IMR-90 (cell line): ENCODE results near the gene GDF10. TPM values are rescaled to one million over a fixed set of nuclear protein-coding genes. Genes with fewer than 3 reads are reported as not detected.

Experiments
- ATAC-seq: fragments of 200-7000 bp; cut with Tn5 transposase; 2 replicates; pipeline ENCODE4 v1.9.1; 2020; ENCODE audit warnings: low read depth, mild to moderate bottlenecking, moderate library complexity
- BruUV-seq: library from RNA; stranded (reverse); fragments of 400-500 nt; replicated peaks from 2 replicates; lab custom pipeline; 2021; lab: Mats Ljungman, UMichigan
- CTCF ChIA-PET: fragments of 300-600 bp; formaldehyde crosslinking; extraction: SDS; loops from one replicate; lab custom pipeline; 2021; ENCODE audit warnings: antibody characterized with exemption; lab: Yijun Ruan, JAX
- POLR2A ChIA-PET: fragments of 300-600 bp; sonication (Branson Sonifier 250); formaldehyde crosslinking; loops from one replicate; lab custom pipeline; 2022; ENCODE audit warnings: antibody characterized with exemption; ENCODE audit not compliant: unreplicated experiment; lab: Charles Lee
- DNase-seq: peaks from one replicate; pipeline ENCODE4 v3.0.0; 2013
- H2AFZ ChIP-seq: replicated peaks from 2 replicates; pipeline ENCODE3; 2013; ENCODE audit warnings: low read length, mild to moderate bottlenecking; ENCODE audit not compliant: poor library complexity
- H2AK5ac ChIP-seq: 2 replicates; pipeline ENCODE4 v1.6.1; 2013; ENCODE audit warnings: low read depth, low read length, inconsistent platforms
- H2AK9ac ChIP-seq: replicated peaks from 2 replicates; pipeline ENCODE3; 2013; ENCODE audit warnings: mild to moderate bottlenecking, low read depth, low read length, moderate library complexity; ENCODE audit not compliant: poor library complexity
- H2BK120ac ChIP-seq: 2 replicates; pipeline ENCODE4 v1.6.1; 2013; ENCODE audit warnings: low read depth, low read length, inconsistent platforms
- H2BK15ac ChIP-seq: 3 replicates; pipeline ENCODE4 v1.6.1; 2013; ENCODE audit warnings: low read depth, low read length, inconsistent platforms
- H2BK20ac ChIP-seq: 2 replicates; pipeline ENCODE4 v1.6.1; 2013; ENCODE audit warnings: low read depth, mild to moderate bottlenecking, inconsistent platforms, low read length, moderate library complexity
- H2BK5ac ChIP-seq: 2 replicates; pipeline ENCODE4 v1.6.1; 2013; ENCODE audit warnings: mild to moderate bottlenecking, low read depth, low read length, inconsistent platforms; ENCODE audit not compliant: poor library complexity, severe bottlenecking
- H3K14ac ChIP-seq: replicated peaks from 2 replicates; pipeline ENCODE4 v1.6.1; 2013; ENCODE audit warnings: low read depth, low read length, inconsistent platforms
- H3K18ac ChIP-seq: 2 replicates; pipeline ENCODE4 v1.6.1; 2013; ENCODE audit warnings: low read depth, low read length, control low read depth
- H3K23ac ChIP-seq: 2 replicates; pipeline ENCODE4 v1.6.1; 2013; ENCODE audit warnings: low read depth, low read length, inconsistent platforms
- H3K27ac ChIP-seq: 2 replicates; pipeline ENCODE4 v1.5.1; 2013; ENCODE audit warnings: mild to moderate bottlenecking, control low read depth, low read length; ENCODE audit not compliant: insufficient read depth
- H3K27me3 ChIP-seq: 2 replicates; pipeline ENCODE4 v1.6.1; 2013; ENCODE audit warnings: low read length; ENCODE audit not compliant: control insufficient read depth, insufficient read depth
- H3K36me3 ChIP-seq: 2 replicates; pipeline ENCODE4 v1.6.1; 2013; ENCODE audit warnings: low read length, mixed read lengths; ENCODE audit not compliant: control insufficient read depth, insufficient read depth
- H3K4ac ChIP-seq: 2 replicates; pipeline ENCODE4 v1.6.1; 2013; ENCODE audit warnings: low read depth, low read length, inconsistent platforms
- H3K4me1 ChIP-seq: 2 replicates; pipeline ENCODE4 v1.6.1; 2013; ENCODE audit warnings: low read length, mixed read lengths; ENCODE audit not compliant: control insufficient read depth, insufficient read depth
- H3K4me2 ChIP-seq: 2 replicates; pipeline ENCODE4 v1.6.1; 2013; ENCODE audit warnings: low read depth, mild to moderate bottlenecking, control low read depth, low read length, moderate library complexity
- H3K4me3 ChIP-seq: 2 replicates; pipeline ENCODE4 v1.5.1; 2013; ENCODE audit warnings: low read depth, mild to moderate bottlenecking, control low read depth, low read length, moderate library complexity; ENCODE audit not compliant: insufficient read depth
- H3K56ac ChIP-seq: 2 replicates; pipeline ENCODE4 v1.6.1; 2013; ENCODE audit warnings: low read length, inconsistent platforms; ENCODE audit not compliant: insufficient read depth; ENCODE audit errors: extremely low read depth
- H3K79me1 ChIP-seq, 2 experiments: 2 replicates each; pipeline ENCODE4 v1.6.1; 2013; ENCODE audit warnings: low read length in 2 of 2, inconsistent platforms in 1 of 2, low read depth in 1 of 2
- H3K9ac ChIP-seq: 2 replicates; pipeline ENCODE4 v1.6.1; 2013; ENCODE audit warnings: low read depth, low read length, control low read depth
- H3K9me1 ChIP-seq: 2 replicates; pipeline ENCODE4 v1.6.1; 2013; ENCODE audit warnings: low read length, inconsistent platforms; ENCODE audit not compliant: insufficient read depth
- H3K9me3 ChIP-seq: 2 replicates; pipeline ENCODE4 v1.6.1; 2013; ENCODE audit warnings: low read length; ENCODE audit not compliant: control insufficient read depth, insufficient read depth
- H4K20me1 ChIP-seq: 2 replicates; pipeline ENCODE4 v1.6.1; 2013; ENCODE audit warnings: low read length, inconsistent platforms; ENCODE audit not compliant: insufficient read depth
- H4K5ac ChIP-seq: 2 replicates; pipeline ENCODE4 v1.6.1; 2013; ENCODE audit warnings: mild to moderate bottlenecking, low read depth, low read length, control low read depth
- H4K8ac ChIP-seq, 2 experiments: 2 replicates each; pipeline ENCODE4 v1.6.1; 2013; ENCODE audit warnings: low read depth in 2 of 2, low read length in 2 of 2, control low read depth in 1 of 2, inconsistent platforms in 1 of 2
- H4K91ac ChIP-seq: 2 replicates; pipeline ENCODE4 v1.6.1; 2013; ENCODE audit warnings: low read depth, low read length, inconsistent platforms; ENCODE audit not compliant: insufficient read depth
- CEBPB ChIP-seq: IDR thresholded peaks from 2 replicates; pipeline ENCODE4 v1.6.1; 2012; ENCODE audit warnings: low read depth, low read length, improper control_type of control experiment
- CHD1 ChIP-seq: IDR thresholded peaks from 2 replicates; pipeline ENCODE4 v1.6.1; 2012; ENCODE audit warnings: low read depth, low read length, improper control_type of control experiment
- CTCF ChIP-seq: conservative IDR thresholded peaks from 2 replicates; pipeline ENCODE4 v1.5.1; 2012; ENCODE audit warnings: mild to moderate bottlenecking, low read depth, low read length, improper control_type of control experiment
- MAFK ChIP-seq: IDR thresholded peaks from 2 replicates; pipeline ENCODE4 v1.6.1; 2012; ENCODE audit warnings: low read depth, low read length, improper control_type of control experiment
- NFE2L2 ChIP-seq: fragments of 150-350 bp; IDR thresholded peaks from 2 replicates; pipeline ENCODE4 v1.6.1; 2016; ENCODE audit warnings: low read depth, mild to moderate bottlenecking, low read length
- POLR2A ChIP-seq: IDR thresholded peaks from 2 replicates; pipeline ENCODE4 v1.6.1; 2012; ENCODE audit warnings: mild to moderate bottlenecking, low read depth, low read length
- RAD21 ChIP-seq: IDR thresholded peaks from 2 replicates; pipeline ENCODE4 v1.6.1; 2012; ENCODE audit warnings: low read length, improper control_type of control experiment
- SMC3 ChIP-seq: fragments of 150-350 bp; IDR thresholded peaks from 2 replicates; pipeline ENCODE4 v1.6.1; 2016; ENCODE audit warnings: low read depth, mild to moderate bottlenecking, antibody characterized with exemption, low read length, moderate library complexity
- USF2 ChIP-seq: fragments of 150-350 bp; IDR thresholded peaks from 2 replicates; pipeline ENCODE4 v1.6.1; 2017; ENCODE audit warnings: mild to moderate bottlenecking, antibody characterized with exemption, low read length, low read depth
- WGBS, 2 experiments: methylation state at CpG; one replicate each; pipeline versions ENCODE4 v1.1.5 to v1.1.7; 2013; ENCODE audit warnings: missing lambda C conversion rate in 2 of 2; ENCODE audit not compliant: insufficient read length in 1 of 2; ENCODE audit errors: extremely low coverage in 2 of 2; 5-methylcytosine and 5-hydroxymethylcytosine counted together
- dilution Hi-C: fragments of 300-500 bp; cut with HindIII; formaldehyde crosslinking; loops from one replicate; pipeline ENCODE4 v1.14.3; 2018; ENCODE audit warnings: low sequenced_read_pairs; ENCODE audit not compliant: unreplicated experiment
- in situ Hi-C: fragments of 300-500 bp; cut with MboI; formaldehyde crosslinking; loops from 3 replicates; pipeline ENCODE4 v1.14.3; 2019; ENCODE audit warnings: low sequenced_read_pairs, inconsistent platforms, mixed read lengths
- intact Hi-C: fragments of 100-400 bp; cut with micrococcal nuclease; formaldehyde crosslinking; loops from 2 replicates; pipeline ENCODE4 v1.10.0; 2022
- polyA plus RNA-seq, 3 experiments: library from polyadenylated mRNA; depleted of rRNA; stranded (reverse); fragments of >200 nt; gene quantifications; 2 replicates each; pipeline ENCODE4 v1.2.3, GENCODE V29; 2012; ENCODE audit warnings: low replicate concordance in 1 of 3
- total RNA-seq: library from RNA; depleted of rRNA; stranded (reverse); fragments of >200 nt; gene quantifications from 2 replicates; pipeline ENCODE4 v1.2.3, GENCODE V29; 2012

The GDF10 gene
- total and polyA plus RNA-seq, 2 of the 4 experiments (the other 2 are of a cell fraction), result 0.34 TPM; not detected in 1

GRCh38 chr10:47354165-47354564 lies 54.2 kb downstream of the GDF10 start:
- ATAC-seq, result peak; percentile 77
- Histone ChIP-seq H4K20me1 (no peaks in the 10 kb centered on the region), H2BK120ac (no peak overlapping the region), H2BK20ac (no peak overlapping the region), H2AK9ac (no peak overlapping the region), H2AFZ (no peak overlapping the region), H3K18ac (no peak overlapping the region), H2BK5ac (no peak overlapping the region), H3K9me3 (no peaks in the 10 kb centered on the region), H2BK15ac (no peak overlapping the region), H3K27ac (no peak overlapping the region), H3K79me1 (no peaks in the 10 kb centered on the region), H3K23ac (no peak overlapping the region), H3K36me3 (no peaks in the 10 kb centered on the region), H3K56ac (no peak overlapping the region), H2AK5ac (no peak overlapping the region), H4K5ac (no peak overlapping the region), H3K9ac (no peak overlapping the region), H3K4ac (no peak overlapping the region), H3K4me2 (no peak overlapping the region), H3K4me1 (no peaks in the 10 kb centered on the region), H4K91ac (no peak overlapping the region), H3K4me3 (no peak overlapping the region), H3K9me1 (no peaks in the 10 kb centered on the region), H3K14ac (no peak overlapping the region), H4K8ac (no peak overlapping the region), H3K27me3 (peaks cover 32% of the 10 kb centered on the region)
- 67% methylated on average over 2 of the region's 4 CpGs; no CpG with 5 or more reads in 1 of the 2 experiments for WGBS, 2 experiments
- POLR2A ChIA-PET, result no interaction called here
- DNase-seq, result peak; percentile 5
- TF ChIP-seq POLR2A (no peak), CEBPB (no peak), CTCF (peak; percentile 30; the same call in 1 of the 2 replicates), NFE2L2 (no peak), MAFK (no peak), USF2 (no peak), SMC3 (0 out of 2 replicates have a peak, but pooled peaks have one; percentile 20), CHD1 (no peak), RAD21 (peak; percentile 33; the same call in 1 of the 2 replicates)
- BruUV-seq, result no TSS peak
- dilution Hi-C loops, result no loop called here
- in situ Hi-C loops, result no loop called here
- intact Hi-C loops, result no loop called here
- CTCF ChIA-PET, result interaction anchor here (0.5 kb wide), 1 partner anchor 17 kb away, joined by 4 read pairs; no protein-coding TSS in a partner anchor
